Mucosa of descending colon (tissue), 3 donors: Measurements from ENCODE around the gene MEOX1. TPM values are rescaled to one million over a fixed set of nuclear protein-coding genes. Genes with fewer than 3 reads are reported as not detected.

Experiments
- ATAC-seq: fragments of 200-7000 bp; cut with Tn5 transposase; one replicate; pipeline ENCODE4 v1.9.1; 2020; ENCODE audit warnings: mild to moderate bottlenecking, moderate library complexity
- DNase-seq, 3 donors: peaks; one replicate each; pipeline ENCODE4 v3.0.0-alpha.2; 2020
- H3K36me3 ChIP-seq: fragments of 200-600 bp; one replicate; pipeline ENCODE4 v1.8.0; 2021; ENCODE audit warnings: low read depth, mild to moderate bottlenecking
- H3K4me1 ChIP-seq: fragments of 200-600 bp; one replicate; pipeline ENCODE4 v1.8.0; 2021; ENCODE audit warnings: low read depth, mild to moderate bottlenecking
- H3K4me3 ChIP-seq: fragments of 200-600 bp; one replicate; pipeline ENCODE4 v1.8.0; 2021; ENCODE audit warnings: mild to moderate bottlenecking
- H3K9me3 ChIP-seq: fragments of 200-600 bp; one replicate; pipeline ENCODE4 v1.8.0; 2021; ENCODE audit warnings: mild to moderate bottlenecking
- intact Hi-C, 2 donors: fragments of 100-400 bp; cut with DNase I in 1 of 2; cut with micrococcal nuclease in 1 of 2; formaldehyde crosslinking; loops; one replicate each; pipeline versions ENCODE4 v1.11.0 to v1.11.1; 2022; cut with DNase I, micrococcal nuclease
- total RNA-seq, 3 donors: library from RNA; stranded (reverse); fragmentation: NEBNext Ultra II Directional in 2 of 3; extraction: Animal tissue kit (Norgen Biotek cat#: 25700) in 2 of 3; gene quantifications; one replicate each; pipeline versions ENCODE4 v1.2.1 to v1.2.4, GENCODE V29; 2021 to 2023
- TF ChIP-seq, protein P1 (sequence below): fragments of 200-600 bp; IDR thresholded peaks from one replicate; pipeline ENCODE4 v1.8.0; 2022; ENCODE audit warnings: antibody characterized with exemption, mild to moderate bottlenecking
- donor health status: DM: no; HTN: no; CAD: no; lungs with moderate emphysema.
- donor health status: DM: no; HTN: no; CAD: no.
- donor health status: DM: no; HTN: yes; CAD: no.

The MEOX1 gene
- total RNA-seq, 3 donors from 2014 or later, result 1.4 to 3.5 (median 1.4) TPM

- intact Hi-C loops, result no loop called here
- no peak overlapping the region for H3K4me3 ChIP-seq
- TF ChIP-seq, protein P1, sequence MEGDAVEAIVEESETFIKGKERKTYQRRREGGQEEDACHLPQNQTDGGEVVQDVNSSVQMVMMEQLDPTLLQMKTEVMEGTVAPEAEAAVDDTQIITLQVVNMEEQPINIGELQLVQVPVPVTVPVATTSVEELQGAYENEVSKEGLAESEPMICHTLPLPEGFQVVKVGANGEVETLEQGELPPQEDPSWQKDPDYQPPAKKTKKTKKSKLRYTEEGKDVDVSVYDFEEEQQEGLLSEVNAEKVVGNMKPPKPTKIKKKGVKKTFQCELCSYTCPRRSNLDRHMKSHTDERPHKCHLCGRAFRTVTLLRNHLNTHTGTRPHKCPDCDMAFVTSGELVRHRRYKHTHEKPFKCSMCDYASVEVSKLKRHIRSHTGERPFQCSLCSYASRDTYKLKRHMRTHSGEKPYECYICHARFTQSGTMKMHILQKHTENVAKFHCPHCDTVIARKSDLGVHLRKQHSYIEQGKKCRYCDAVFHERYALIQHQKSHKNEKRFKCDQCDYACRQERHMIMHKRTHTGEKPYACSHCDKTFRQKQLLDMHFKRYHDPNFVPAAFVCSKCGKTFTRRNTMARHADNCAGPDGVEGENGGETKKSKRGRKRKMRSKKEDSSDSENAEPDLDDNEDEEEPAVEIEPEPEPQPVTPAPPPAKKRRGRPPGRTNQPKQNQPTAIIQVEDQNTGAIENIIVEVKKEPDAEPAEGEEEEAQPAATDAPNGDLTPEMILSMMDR, result no peak
- no peak for DNase-seq
- H3K9me3 ChIP-seq, result no peaks in the 10 kb centered on the region
- no peaks in the 10 kb centered on the region for H3K4me1 ChIP-seq
- ATAC-seq, result no peak
- no peaks in the 10 kb centered on the region for H3K36me3 ChIP-seq
Measured at GRCh38 chr17:43601280-43602039, 60.3 kb downstream of the MEOX1 start.

- Histone ChIP-seq H3K4me3 (no peak overlapping the region), H3K36me3 (no peaks in the 10 kb centered on the region), H3K4me1 (no peaks in the 10 kb centered on the region), H3K9me3 (no peaks in the 10 kb centered on the region)
- intact Hi-C loops, result no loop called here
- TF ChIP-seq, protein P1, result no peak
- no peak for DNase-seq
- no peak for ATAC-seq
Measured at GRCh38 chr17:43599835-43600234, 61.9 kb downstream of the MEOX1 start.

GRCh38 chr17:43599046-43599395, 62.7 kb downstream of the MEOX1 start:
- intact Hi-C loops, result no loop called here
- no peaks in the 10 kb centered on the region for H3K36me3 ChIP-seq
- H3K4me3 ChIP-seq, result no peak overlapping the region
- no peaks in the 10 kb centered on the region for H3K9me3 ChIP-seq
- TF ChIP-seq, protein P1, result no peak
- DNase-seq (no peak), ATAC-seq (no peak)
- H3K4me1 ChIP-seq, result no peaks in the 10 kb centered on the region

DNA sequence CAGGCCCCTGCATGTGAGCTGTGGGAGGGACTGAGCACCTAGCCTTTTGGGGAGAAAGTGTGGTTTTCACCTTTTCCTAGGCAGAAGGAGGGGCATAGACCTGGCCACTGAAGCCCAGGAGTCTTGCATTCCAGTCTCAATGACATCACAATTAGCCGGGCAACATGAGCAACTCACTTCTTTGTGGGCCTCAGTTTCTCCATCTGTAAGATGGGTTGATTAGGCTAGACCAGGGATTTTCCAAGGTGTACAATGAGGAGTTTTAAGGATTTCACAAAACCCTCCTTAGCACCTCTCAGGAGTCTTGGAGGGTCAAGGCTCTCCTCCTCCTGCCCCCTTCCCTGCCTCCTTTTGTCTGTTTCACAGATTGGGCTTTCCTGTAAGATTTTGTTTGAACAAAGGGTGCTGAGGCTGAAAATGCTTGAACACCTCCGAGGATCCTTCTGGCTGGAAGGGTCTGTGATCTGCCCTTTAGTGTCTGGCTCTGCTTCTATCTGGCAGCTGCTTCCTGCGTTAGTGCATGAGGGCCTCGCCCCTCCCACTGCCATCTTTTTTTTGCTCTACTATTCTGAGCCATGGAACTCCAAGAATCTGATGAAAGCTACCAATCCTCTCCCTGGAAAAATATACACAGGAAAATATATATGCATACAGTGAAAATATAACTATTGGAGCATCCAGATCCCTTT, 63.2 kb downstream of the MEOX1 start:
- H3K4me3 ChIP-seq, result no peak overlapping the region
- no peaks in the 10 kb centered on the region for H3K36me3 ChIP-seq
- TF ChIP-seq, protein P1, result no peak
- DNase-seq (no peak), ATAC-seq (no peak)
- H3K4me1 ChIP-seq, result no peaks in the 10 kb centered on the region
- intact Hi-C loops, result no loop called here
- H3K9me3 ChIP-seq, result no peaks in the 10 kb centered on the region

- ATAC-seq (no peak), DNase-seq (no peak)
- Histone ChIP-seq H3K36me3 (no peaks in the 10 kb centered on the region), H3K4me1 (no peaks in the 10 kb centered on the region), H3K9me3 (no peaks in the 10 kb centered on the region), H3K4me3 (no peak overlapping the region)
- TF ChIP-seq, protein P1, result no peak
- intact Hi-C loops, result no loop called here
Measured at GRCh38 chr17:43597624-43598356, 63.9 kb downstream of the MEOX1 start.
